ENCODE measurements around the gene HMGCL.
"Not testable (repeated sequence)": the region's sequence is repeated elsewhere in the genome, so short reads cannot be mapped to it uniquely, and the experiment has no call there.

Gene HMGCL

DNA sequence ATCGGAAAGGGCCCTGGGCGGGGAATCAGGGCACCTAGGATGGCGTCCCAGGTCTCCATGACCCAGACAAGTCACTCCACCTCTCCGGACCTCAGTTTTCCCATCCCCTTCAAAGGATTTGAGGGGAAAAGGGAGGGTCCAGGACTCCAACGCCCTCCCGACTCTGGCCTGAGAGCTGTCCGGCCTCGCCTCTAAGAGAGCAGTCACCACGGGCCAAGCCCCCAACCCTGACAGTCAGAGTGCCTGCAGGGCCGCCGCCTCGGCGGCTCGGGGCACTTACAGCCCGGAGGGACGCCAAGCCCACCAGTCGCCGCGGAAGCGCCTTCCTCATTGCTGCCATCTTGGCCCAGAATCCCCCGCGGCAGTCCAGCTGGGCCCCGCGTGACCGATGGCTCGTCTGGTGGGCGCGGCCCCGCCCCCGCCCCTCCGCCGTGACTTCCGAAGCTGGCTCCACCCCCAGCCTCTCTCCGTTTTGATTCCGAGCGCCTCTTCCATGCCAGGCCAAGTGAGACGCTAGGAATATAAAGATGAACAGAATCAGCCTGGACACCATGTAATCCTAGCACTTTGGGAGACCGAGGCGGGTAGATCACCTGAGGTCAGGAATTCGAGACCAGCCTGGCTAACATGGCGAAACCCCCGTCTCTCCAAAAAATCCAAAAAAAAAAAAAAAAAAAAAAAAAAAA, at the start of gene HMGCL:
HMGCL (minus strand) TSS at position 354 of the 686 bp plus-strand sequence; CDS start at position 340, 14 bp downstream.
- peak; percentile 88 for DNase-seq

DNA sequence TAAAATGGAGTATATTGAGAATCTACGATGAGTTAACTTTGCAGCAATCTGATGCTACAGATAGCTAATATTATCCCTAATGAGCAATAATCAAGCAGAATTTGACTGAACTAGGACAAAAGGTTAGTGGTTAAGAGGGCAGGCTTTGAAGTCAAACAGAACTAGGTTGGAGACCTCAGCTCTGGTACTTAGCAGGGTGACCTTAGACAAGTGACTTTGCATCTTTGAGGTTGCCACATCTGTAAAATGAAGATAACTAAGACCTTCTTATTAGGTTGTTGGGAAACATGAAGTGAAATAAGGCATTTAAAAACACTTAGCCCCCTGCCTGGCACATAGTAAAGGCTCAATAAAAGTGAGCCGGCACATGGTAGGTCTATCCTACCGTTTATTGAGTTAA, 47.2 kb upstream of the HMGCL start:
- no peak for DNase-seq

GRCh38 chr1:23869051-23869450, 43.8 kb upstream of the HMGCL start:
- DNase-seq, result peak; percentile 30

DNA sequence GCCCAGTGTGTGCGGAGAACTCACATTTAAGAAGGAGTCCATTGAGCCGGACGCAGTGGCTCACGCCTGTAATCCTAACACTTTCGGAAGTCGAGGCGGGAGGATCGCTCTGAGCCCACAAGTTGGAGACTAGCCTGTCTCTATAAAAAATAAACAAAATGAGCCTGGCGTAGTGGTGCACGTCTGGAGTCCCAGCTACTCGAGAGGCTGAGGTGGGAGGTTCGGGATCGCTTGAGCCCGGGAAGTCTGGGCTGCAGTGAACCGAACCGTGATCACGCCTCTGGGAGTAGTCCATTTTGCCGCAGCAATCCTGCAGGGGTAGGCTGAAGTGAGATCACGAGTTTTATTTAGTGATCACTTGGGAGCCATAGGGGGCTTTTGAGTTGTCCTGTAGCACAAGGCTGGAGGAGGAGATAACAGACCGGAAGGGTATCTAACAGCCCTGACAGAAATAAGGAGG, 43.4 kb upstream of the HMGCL start:
- DNase-seq, result peak; percentile 64

GRCh38 chr1:23867895-23868556, 42.8 kb upstream of the HMGCL start, which contains the start of gene FUCA1:
Gene FUCA1 (minus strand): TSS chr1:23868290. CDS start chr1:23868286, 4 bp downstream.
- peak; percentile 94 for DNase-seq

DNA sequence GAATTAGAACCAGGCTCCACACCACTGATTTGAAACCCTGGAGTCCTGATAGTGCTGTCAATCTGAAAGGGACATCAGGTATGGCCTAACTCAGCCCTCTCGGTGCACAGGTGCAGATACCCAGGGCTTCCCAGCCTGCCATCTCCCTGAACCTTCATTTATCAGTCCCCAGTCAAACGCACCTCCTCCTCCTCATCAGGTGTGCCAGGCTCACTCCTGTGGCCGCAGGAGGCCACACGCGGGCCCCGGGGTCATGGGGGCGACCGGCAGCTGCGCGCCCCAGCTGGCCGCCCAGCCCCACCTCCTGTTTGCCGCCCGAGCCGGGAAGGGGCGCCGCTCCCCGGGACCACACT, 42.3 kb upstream of the HMGCL start:
- DNase-seq, result peak; percentile 46

DNA sequence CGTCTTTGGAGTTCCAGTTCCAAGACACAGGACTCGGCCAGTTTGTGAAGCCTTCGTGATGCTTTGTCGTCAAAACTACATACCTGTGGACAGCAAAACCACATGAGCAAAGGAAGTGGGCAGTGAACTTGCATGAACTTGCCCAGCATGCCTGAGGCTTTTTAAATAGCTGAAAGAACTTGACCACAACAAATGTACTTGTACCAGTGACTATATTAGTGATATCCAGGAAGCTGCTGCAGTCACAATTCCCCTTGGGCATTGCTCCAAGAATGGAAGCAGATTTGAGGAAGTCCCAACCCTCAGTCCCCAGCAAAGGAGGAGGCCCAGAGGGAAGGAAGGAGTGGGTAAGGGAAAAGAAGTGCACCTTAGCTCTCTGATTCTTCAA, 40.3 kb upstream of the HMGCL start:
- no peak for DNase-seq

DNA sequence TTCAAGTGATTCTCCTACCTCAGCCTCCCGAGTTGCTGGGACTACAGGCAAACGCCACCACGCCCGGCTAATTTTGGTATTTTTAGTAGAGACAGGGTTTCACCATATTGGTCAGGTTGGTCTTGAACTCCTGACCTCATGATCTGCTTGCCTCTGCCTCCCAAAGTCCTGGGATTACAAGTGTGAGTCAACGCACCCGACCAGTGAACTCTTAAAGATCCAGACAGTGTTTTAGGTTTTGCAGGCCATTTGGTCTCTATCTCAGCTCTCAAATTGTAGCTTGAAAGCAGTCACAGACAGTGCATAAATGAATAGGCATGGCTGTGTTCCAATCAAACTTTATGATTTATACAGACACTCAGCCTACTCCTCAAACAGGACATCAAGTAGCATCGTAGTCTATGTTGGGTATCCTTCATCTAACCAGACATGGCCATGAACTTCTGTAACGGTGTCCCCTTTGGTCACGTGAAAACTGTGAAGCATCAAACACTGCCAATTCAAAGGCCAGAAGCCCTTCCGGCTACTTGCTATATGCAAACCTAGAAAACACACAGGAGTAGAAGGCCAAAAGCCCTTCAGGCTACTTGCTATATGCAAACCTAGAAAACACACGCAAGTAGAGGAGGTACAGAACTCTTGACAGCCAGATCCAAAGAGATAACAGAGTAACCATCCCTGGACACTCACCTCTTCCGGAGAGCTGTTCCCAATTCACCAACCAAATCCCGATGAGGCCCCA, 39.7 kb upstream of the HMGCL start:
- DNase-seq, result no peak

DNA sequence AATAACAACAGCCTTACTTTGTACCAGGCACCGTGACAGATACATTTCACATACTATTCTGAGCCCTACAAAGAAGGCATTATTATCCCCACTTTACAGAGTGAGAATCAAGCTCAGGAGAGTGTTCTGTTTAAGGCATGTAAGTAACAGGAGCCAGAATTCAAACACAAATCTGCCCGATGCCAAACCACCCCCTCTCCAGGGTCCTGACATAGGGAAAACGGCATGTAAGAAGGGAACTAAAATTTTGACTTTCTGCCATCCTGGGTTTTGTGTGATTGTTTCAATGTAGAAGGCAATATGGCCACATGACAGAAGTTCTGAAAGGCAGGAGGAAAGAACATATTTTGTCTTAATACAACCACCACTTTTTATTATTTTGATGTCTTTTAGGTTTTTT, 37.4 kb upstream of the HMGCL start:
- no peak for DNase-seq

GRCh38 chr1:23854568-23854967, 29.3 kb upstream of the HMGCL start:
- no peak for DNase-seq

GRCh38 chr1:23853124-23853523, 27.9 kb upstream of the HMGCL start:
- not testable (repeated sequence) for DNase-seq

DNA sequence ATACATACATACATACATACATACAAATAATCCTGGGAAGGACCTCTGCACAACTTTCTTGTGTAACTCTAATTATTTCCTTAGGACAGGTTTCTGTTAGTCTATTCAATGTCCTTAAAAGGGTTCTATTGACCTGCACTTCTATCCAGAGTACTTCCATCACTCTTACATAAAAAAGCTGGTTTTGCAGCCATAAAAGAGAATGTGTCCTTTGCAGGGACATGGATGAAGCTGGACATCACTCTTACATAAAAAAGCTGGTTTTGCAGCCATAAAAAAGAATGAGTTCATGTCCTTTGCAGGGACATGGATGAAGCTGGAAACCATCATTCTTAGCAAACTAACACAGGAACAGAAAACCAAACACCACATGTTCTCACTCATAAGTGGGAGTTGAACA, 26.2 kb upstream of the HMGCL start:
- not testable (repeated sequence) for DNase-seq

GRCh38 chr1:23848673-23849616, 23.7 kb upstream of the HMGCL start:
- DNase-seq, result no peak

- DNase-seq, result not testable (repeated sequence)
Observed at GRCh38 chr1:23847482-23848095, 22.4 kb upstream of the HMGCL start.

GRCh38 chr1:23845163-23845562, 19.9 kb upstream of the HMGCL start:
- DNase-seq, result no peak

- DNase-seq, result no peak
Observed at GRCh38 chr1:23843644-23844043, 18.4 kb upstream of the HMGCL start.

GRCh38 chr1:23838401-23838866, 13.2 kb upstream of the HMGCL start:
- peak; percentile 67 for DNase-seq

DNA sequence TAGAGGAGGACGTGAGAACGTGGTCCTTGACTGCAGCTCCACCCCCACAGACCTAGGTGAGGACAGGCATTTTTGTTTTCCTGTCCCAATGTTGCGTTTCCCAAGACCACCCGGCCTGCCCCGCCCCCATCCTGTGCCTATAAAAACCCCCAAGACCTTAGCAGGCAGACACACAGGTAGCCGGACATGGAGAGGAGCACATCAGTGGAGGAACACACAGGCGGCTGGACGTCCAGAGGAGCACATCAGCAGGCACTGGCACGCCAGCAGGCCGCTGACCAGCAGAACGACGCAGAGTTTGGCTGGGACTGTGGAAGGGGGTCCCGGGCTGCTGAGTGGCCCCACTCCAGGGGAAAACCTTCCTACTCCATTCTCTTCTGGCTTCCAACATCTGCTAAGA, 12.7 kb upstream of the HMGCL start:
- no peak for DNase-seq

DNA sequence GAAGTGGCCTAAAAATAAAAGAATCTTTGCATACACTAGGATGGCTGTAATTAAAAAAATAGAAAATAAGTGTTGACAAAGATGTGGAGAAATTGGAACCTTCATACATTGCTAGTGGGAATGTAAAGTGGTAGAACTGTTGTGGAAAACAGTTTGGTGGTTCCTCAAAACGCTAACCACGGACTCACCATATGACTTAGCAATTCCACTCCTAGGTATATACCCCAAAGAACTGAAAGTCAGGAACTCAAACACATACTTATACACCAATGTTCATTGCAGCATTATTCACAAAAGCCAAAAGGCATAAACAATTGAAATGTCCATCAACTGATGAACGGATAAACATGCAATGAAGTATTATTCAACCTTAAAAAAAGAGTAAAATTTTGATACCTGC, 10.8 kb upstream of the HMGCL start:
- DNase-seq, result no peak

DNA sequence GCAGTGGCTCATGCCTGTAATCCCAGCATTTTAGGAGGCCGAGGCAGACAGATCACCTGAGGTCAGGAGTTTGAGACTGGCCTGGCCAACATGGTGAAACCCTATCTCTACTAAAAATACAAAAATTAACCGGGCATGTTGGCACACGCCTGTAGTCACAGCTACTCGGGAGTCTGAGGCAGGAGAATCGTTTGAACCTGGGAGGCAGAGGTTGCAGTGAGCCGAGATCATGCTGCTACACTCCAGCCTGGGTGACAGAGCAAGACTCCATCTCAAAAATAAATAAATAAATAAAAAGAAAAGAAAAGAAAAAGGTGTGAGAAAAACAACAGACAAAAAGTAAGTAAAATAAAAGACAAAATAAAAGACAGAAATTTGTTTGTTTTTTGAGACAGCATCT, 8.9 kb upstream of the HMGCL start:
- peak; percentile 5 for DNase-seq

DNA sequence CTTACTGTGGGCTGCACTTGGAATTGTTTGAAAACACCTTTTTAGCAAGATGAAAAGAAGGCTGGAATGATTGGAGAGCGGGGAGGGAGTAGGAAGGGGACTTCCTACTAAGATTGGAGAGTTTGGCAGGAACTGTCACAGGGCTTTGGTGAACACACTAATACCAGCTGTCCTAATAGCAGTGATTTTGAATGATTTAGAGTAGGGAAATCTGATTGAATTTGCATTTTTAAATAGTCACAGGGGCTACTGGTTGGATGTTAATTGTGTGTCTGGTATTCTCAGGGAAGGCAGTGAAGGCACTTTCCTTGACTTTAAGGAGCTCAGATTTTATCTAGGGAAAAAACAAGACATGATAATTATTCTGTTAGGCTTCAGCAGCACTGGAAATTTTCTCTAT, 2.5 kb upstream of the HMGCL start:
- DNase-seq, result no peak

- DNase-seq, result not testable (repeated sequence)
Observed at GRCh38 chr1:23826590-23826989, 1.4 kb upstream of the HMGCL start.

All from NCI-H69 (cell line).